Hepatocyte (in vitro differentiated cells): ENCODE measurements around the gene MOB1A.

Experiments used
- EZH2 ChIP-seq: fragments of 200-600 bp; sonication (generic); IDR thresholded peaks from 2 replicates; pipeline ENCODE4 v1.6.1; 2016; ENCODE audit warnings: antibody characterized with exemption, mild to moderate bottlenecking, borderline replicate concordance
- TF ChIP-seq, protein P1 (sequence below): fragments of 200-600 bp; sonication (generic); IDR thresholded peaks from 2 replicates; pipeline ENCODE4 v1.5.1; 2016; ENCODE audit warnings: antibody characterized with exemption, mild to moderate bottlenecking; ENCODE audit not compliant: poor library complexity

DNA sequence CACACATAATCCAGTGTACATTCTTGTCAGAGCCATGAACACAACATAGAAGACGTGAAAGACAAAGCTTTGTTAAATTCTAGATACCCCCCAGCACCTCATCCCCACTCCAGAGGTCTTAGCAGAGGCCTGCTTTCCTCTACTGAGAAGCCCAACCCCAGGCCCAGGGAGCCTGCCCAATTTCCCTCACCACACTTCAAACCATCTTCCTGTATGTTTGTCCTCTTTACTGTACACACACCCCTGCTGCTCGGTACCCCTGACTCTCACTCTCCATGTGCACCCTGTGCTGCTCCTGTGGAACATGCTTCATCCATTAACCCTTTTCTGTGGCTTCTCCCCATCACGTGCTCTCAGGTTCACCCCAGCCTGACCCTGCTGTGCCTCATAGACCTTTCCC, 68.1 kb downstream of the MOB1A start:
- TF ChIP-seq, protein P1, sequence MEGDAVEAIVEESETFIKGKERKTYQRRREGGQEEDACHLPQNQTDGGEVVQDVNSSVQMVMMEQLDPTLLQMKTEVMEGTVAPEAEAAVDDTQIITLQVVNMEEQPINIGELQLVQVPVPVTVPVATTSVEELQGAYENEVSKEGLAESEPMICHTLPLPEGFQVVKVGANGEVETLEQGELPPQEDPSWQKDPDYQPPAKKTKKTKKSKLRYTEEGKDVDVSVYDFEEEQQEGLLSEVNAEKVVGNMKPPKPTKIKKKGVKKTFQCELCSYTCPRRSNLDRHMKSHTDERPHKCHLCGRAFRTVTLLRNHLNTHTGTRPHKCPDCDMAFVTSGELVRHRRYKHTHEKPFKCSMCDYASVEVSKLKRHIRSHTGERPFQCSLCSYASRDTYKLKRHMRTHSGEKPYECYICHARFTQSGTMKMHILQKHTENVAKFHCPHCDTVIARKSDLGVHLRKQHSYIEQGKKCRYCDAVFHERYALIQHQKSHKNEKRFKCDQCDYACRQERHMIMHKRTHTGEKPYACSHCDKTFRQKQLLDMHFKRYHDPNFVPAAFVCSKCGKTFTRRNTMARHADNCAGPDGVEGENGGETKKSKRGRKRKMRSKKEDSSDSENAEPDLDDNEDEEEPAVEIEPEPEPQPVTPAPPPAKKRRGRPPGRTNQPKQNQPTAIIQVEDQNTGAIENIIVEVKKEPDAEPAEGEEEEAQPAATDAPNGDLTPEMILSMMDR: no peak
- no peak for TF ChIP-seq EZH2
